ENCODE results near the gene ADISSP. TPM values are rescaled to one million over a fixed set of nuclear protein-coding genes. Genes with fewer than 3 reads are reported as not detected.
A peak's percentile ranks its signal among the peaks of the same experiment; 100 is the strongest.

ADISSP gene
- total RNA-seq, 2 donors from 2014 or later = 11.2 to 26.7 TPM

DNA sequence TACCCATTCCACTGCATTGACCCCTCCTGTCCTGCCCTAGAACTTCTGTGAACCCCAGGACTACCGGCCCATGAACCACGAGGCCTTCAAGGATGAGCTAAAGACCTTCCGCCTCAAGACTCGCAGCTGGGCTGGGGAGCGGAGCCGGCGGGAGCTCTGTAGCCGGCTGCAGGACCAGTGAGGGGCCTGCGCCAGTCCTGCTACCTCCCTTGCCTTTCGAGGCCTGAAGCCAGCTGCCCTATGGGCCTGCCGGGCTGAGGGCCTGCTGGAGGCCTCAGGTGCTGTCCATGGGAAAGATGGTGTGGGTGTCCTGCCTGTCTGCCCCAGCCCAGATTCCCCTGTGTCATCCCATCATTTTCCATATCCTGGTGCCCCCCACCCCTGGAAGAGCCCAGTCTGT, 37.2 kb upstream of the ADISSP start:
- ATAC-seq (no peak), DNase-seq (no peak)
- intact Hi-C loops (cut with DNase I) = no loop called here
- no peak for TF ChIP-seq POLR2A (IDR thresholded peaks at IDR 0.05)
- TF ChIP-seq, protein P1, sequence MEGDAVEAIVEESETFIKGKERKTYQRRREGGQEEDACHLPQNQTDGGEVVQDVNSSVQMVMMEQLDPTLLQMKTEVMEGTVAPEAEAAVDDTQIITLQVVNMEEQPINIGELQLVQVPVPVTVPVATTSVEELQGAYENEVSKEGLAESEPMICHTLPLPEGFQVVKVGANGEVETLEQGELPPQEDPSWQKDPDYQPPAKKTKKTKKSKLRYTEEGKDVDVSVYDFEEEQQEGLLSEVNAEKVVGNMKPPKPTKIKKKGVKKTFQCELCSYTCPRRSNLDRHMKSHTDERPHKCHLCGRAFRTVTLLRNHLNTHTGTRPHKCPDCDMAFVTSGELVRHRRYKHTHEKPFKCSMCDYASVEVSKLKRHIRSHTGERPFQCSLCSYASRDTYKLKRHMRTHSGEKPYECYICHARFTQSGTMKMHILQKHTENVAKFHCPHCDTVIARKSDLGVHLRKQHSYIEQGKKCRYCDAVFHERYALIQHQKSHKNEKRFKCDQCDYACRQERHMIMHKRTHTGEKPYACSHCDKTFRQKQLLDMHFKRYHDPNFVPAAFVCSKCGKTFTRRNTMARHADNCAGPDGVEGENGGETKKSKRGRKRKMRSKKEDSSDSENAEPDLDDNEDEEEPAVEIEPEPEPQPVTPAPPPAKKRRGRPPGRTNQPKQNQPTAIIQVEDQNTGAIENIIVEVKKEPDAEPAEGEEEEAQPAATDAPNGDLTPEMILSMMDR (IDR thresholded peaks at IDR 0.05) = no peak
- Histone ChIP-seq H3K27me3 (no peaks in the 10 kb centered on the region), H3K4me3 (no peak overlapping the region), H3K27ac (no peak overlapping the region), H3K4me1 (peaks cover 46% of the 10 kb centered on the region), H3K36me3 (replicated peaks in 1 of 2; ENCODE audit: insufficient read depth in 1 of 2, low read depth in 2 of 2) (no peaks in the 10 kb centered on the region), H3K9me3 (no peaks in the 10 kb centered on the region)
- 87 to 93% methylated on average over 9 to 11 of the region's 11 CpGs for WGBS, 2 donors

DNA sequence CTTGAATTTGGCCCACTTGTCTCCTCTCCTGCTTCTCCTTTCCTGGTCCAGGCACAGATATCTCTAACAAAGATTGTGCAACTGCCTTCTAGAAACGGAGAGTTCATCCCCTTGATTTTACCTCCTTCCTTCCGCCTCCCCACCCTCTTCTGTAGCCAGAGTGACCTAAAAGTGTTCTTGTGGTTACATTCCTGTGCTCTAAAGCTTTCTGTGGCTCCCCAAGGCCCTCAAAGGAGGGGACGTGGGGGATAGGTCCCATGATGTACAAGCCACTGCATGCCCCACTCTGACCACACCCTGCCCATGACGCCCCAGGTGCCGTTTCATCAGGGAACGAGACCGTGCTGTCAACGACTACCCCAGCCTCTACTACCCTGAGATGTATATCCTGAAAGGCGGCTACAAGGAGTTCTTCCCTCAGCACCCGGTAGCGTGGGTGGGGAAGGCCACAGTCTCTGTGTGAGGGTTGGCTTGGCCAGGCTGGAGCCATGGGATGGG, 36.8 kb upstream of the ADISSP start:
- intact Hi-C loops (cut with DNase I) = no loop called here
- H3K9me3 ChIP-seq = no peaks in the 10 kb centered on the region
- ATAC-seq (no peak), DNase-seq (no peak)
- TF ChIP-seq POLR2A (IDR thresholded peaks at IDR 0.05) = no peak
- TF ChIP-seq, protein P1 (IDR thresholded peaks at IDR 0.05) = no peak
- 88 to 93% methylated on average over 6 to 11 of the region's 11 CpGs for WGBS, 2 donors
- no peaks in the 10 kb centered on the region for H3K27me3 ChIP-seq
- H3K27ac ChIP-seq = no peak overlapping the region
- no peak overlapping the region for H3K4me3 ChIP-seq
- peaks cover 44% of the 10 kb centered on the region for H3K4me1 ChIP-seq
- H3K36me3 ChIP-seq (replicated peaks in 1 of 2; ENCODE audit: insufficient read depth in 1 of 2, low read depth in 2 of 2) = no peaks in the 10 kb centered on the region

DNA sequence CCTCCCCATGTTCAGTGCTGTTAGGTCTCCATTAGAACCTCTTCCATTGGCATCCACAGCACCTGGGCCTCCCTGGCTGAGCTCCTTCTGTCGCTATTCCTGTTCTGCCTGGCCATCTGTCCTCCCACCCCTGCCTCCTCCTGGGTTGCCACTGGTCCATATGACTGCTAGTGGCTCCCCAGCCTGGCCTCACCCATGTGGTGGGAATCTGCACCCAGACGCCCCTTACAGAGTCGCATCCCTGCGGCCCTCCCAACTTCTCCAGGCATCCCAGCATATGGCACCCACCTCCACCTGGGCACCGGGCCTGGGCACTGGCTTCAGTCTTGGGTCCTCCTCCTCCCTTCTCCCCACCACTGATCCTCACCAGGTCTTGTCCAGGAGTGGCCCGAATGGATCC, 36.3 kb upstream of the ADISSP start:
- ATAC-seq = no peak
- Histone ChIP-seq H3K27me3 (no peaks in the 10 kb centered on the region), H3K4me1 (peaks cover 42% of the 10 kb centered on the region), H3K27ac (no peak overlapping the region), H3K36me3 (replicated peaks in 1 of 2; ENCODE audit: insufficient read depth in 1 of 2, low read depth in 2 of 2) (no peaks in the 10 kb centered on the region), H3K4me3 (no peak overlapping the region), H3K9me3 (no peaks in the 10 kb centered on the region)
- DNase-seq = no peak
- intact Hi-C loops (cut with DNase I) = no loop called here
- no peak for TF ChIP-seq POLR2A (IDR thresholded peaks at IDR 0.05)
- TF ChIP-seq, protein P1 (IDR thresholded peaks at IDR 0.05) = no peak
- WGBS, 2 donors = 80 to 94% methylated on average over 5 to 6 of the region's 6 CpGs

DNA sequence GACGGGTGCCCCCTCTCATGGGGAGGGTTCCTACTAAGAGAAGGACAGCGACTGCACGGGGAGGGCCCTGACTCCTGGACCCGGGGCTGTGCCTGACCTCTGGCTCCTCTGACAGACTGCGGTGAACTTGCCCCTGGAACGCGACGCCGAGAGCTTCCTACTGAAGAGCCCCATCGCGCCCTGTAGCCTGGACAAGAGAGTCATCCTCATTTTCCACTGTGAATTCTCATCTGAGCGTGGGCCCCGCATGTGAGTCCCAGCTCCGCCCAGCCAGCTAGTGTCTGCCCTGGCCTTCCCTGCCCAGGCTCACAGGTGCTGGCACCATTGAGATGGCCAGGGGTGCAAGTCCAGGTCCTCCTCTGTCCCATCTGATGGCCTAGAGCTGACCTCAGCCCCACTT, 35.7 kb upstream of the ADISSP start:
- 90 to 92% methylated on average over 2 to 13 of the region's 14 CpGs for WGBS, 2 donors
- Histone ChIP-seq H3K27ac (no peak overlapping the region), H3K4me1 (peaks cover 37% of the 10 kb centered on the region), H3K9me3 (no peaks in the 10 kb centered on the region), H3K36me3 (replicated peaks in 1 of 2; ENCODE audit: insufficient read depth in 1 of 2, low read depth in 2 of 2) (no peaks in the 10 kb centered on the region), H3K27me3 (no peaks in the 10 kb centered on the region), H3K4me3 (no peak overlapping the region)
- TF ChIP-seq, protein P1 (IDR thresholded peaks at IDR 0.05) = no peak
- no peak for TF ChIP-seq POLR2A (IDR thresholded peaks at IDR 0.05)
- no peak for ATAC-seq
- no peak for DNase-seq
- intact Hi-C loops (cut with DNase I) = no loop called here

DNA sequence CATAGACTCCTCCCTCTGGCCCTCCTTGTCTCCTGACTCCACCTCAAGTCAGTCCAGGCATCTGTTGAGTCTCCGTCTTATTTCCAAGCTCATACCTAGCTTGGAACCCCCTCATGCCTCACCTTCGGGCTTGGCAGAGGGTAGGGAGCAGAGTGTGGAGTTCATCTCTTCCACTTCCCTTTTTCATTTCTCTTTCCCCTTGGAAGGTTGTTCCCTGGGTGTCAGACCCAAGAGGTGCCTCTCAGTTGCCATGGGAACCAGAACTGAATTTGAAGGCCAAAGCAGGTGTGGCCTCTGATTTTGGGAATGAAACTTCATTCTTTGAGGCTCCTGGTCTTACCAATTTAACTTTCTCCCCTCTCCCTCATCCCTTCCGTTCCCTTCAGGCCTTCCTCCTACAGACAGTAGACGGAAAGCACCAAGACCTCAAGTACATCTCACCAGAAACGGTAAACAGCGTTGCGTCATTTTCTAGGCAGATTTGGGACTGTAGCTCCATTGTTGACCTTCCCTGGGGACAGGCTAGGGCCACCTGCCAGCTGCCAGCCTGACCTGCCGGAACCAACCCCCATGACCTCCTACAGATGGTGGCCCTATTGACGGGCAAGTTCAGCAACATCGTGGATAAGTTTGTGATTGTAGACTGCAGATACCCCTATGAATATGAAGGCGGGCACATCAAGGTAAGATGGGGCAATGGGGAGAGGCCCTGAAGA, 35.1 kb upstream of the ADISSP start:
- H3K4me3 ChIP-seq = no peak overlapping the region
- H3K36me3 ChIP-seq (replicated peaks in 1 of 2; ENCODE audit: insufficient read depth in 1 of 2, low read depth in 2 of 2) = no peaks in the 10 kb centered on the region
- intact Hi-C loops (cut with DNase I) = no loop called here
- WGBS, 2 donors = 66 to 78% methylated on average over 11 of the region's 11 CpGs
- peak overlapping the region in 1 of 4 donors; percentile 13 for H3K27ac ChIP-seq
- ATAC-seq (no peak), DNase-seq (no peak)
- peaks cover 31% of the 10 kb centered on the region for H3K4me1 ChIP-seq
- H3K9me3 ChIP-seq = no peaks in the 10 kb centered on the region
- no peak for TF ChIP-seq POLR2A (IDR thresholded peaks at IDR 0.05)
- TF ChIP-seq, protein P1 (IDR thresholded peaks at IDR 0.05) = no peak
- H3K27me3 ChIP-seq = no peaks in the 10 kb centered on the region

All from body of pancreas (tissue), 4 donors.